ENCODE measurements around the gene SYT5. TPM values are rescaled to one million over a fixed set of nuclear protein-coding genes. Genes with fewer than 3 reads are reported as not detected.

SYT5 gene
- total and polyA plus RNA-seq, 9 of the 15 experiments (the other 6 are each of a cell fraction or from before 2014, with no cell fraction given): 1.3 to 20.9 (median 8.8) TPM

- TF ChIP-seq CLOCK (CRISPR knock-in tag; IDR thresholded peaks at IDR 0.05; ENCODE audit: borderline replicate concordance) (no peak), ELF1 (tag; IDR thresholded peaks at IDR 0.05) (peak; percentile 63), SNAPC5 (CRISPR knock-in tag; IDR thresholded peaks at IDR 0.05) (no peak), ZNF263 (CRISPR knock-in tag; IDR thresholded peaks at IDR 0.05; ENCODE audit: borderline replicate concordance) (peak; percentile 26; the same call in 1 of the 2 replicates), TFAP4 (CRISPR knock-in tag; IDR thresholded peaks at IDR 0.05; ENCODE audit: borderline replicate concordance) (peak; percentile 29; the same call in 1 of the 2 replicates), ZZZ3 (IDR thresholded peaks at IDR 0.05) (no peak), RBFOX2 (IDR thresholded peaks at IDR 0.05; ENCODE audit: low read depth, low read length) (peak; percentile 73), NFRKB (IDR thresholded peaks at IDR 0.05; ENCODE audit: low read depth) (0 out of 2 replicates have a peak, but pooled peaks have one; percentile 26), ILK (tag; IDR thresholded peaks at IDR 0.05; ENCODE audit: borderline replicate concordance, low read depth) (no peak), CTBP1 (IDR thresholded peaks at IDR 0.05; ENCODE audit: borderline replicate concordance) (0 out of 2 replicates have a peak, but pooled peaks have one; percentile 24), MAZ (CRISPR knock-in tag; conservative IDR thresholded peaks at IDR 0.05 in 1 of 2, IDR thresholded peaks at IDR 0.05 in 1 of 2) (peak in 1 of 2 experiments; percentile 52; a peak in 2 of 4 replicates), ZNF224 (CRISPR knock-in tag; IDR thresholded peaks at IDR 0.05) (no peak), NONO (IDR thresholded peaks at IDR 0.05; ENCODE audit: low read depth in 2 of 2, low read length in 1 of 2) (0 out of 4 replicates have a peak, but pooled peaks of 1 of the 2 experiments have one; percentile 15), BMI1 (IDR thresholded peaks at IDR 0.05; ENCODE audit: low read length) (no peak), SMARCA4 (IDR thresholded peaks at IDR 0.05) (0 out of 2 replicates have a peak, but pooled peaks have one; percentile 14), ZKSCAN1 (IDR thresholded peaks at IDR 0.05; ENCODE audit: low read depth, low read length) (no peak), CBX8 (IDR thresholded peaks at IDR 0.05; ENCODE audit: borderline replicate concordance, extremely low read depth, low read depth, low read length, poor library complexity, severe bottlenecking) (no peak), THAP7 (CRISPR knock-in tag; IDR thresholded peaks at IDR 0.05) (no peak), XRCC4 (IDR thresholded peaks at IDR 0.05; ENCODE audit: extremely low read depth, insufficient read depth, insufficient read length) (no peak)
Observed at GRCh38 chr19:55173714-55174409, 6.2 kb downstream of the SYT5 start (continued).
